ENCODE measurements around the gene ADCY6. TPM values are rescaled to one million over a fixed set of nuclear protein-coding genes. Genes with fewer than 3 reads are reported as not detected.
A peak's percentile ranks its signal among the peaks of the same experiment; 100 is the strongest.

Gene ADCY6
- total and polyA plus RNA-seq, 2 donors (not counting 3 experiments of a cell fraction or from before 2014, with no cell fraction given): 37.0 to 46.2 TPM

GRCh38 chr12:48818831-48819590, 30.1 kb upstream of the ADCY6 start:
- Histone ChIP-seq H3K79me2 (ENCODE audit: control insufficient read depth, insufficient read depth, low read length) (no peaks in the 10 kb centered on the region), H3K9ac (replicated peaks; ENCODE audit: extremely low read depth, insufficient read depth, low read length) (peak overlapping the region; percentile 32), H3K4me2 (ENCODE audit: insufficient read depth, low read length) (peak overlapping the region; percentile 43), H4K20me1 (replicated peaks; ENCODE audit: control insufficient read depth, extremely low read depth, insufficient read depth, low read length) (no peaks in the 10 kb centered on the region), H3K4me3 (replicated peaks in 1 of 3; ENCODE audit: insufficient read depth in 1 of 3, low read depth in 1 of 3, low read length in 3 of 3) (peak overlapping the region; percentile 49 to 77 (median 58)), H3K27me3 (ENCODE audit: control insufficient read depth in 2 of 2, insufficient read depth in 2 of 2, low read length in 2 of 2) (no peaks in the 10 kb centered on the region), H3K4me1 (ENCODE audit: control insufficient read depth, extremely low read depth, insufficient read depth, low read length) (peaks cover 16% of the 10 kb centered on the region), H3K27ac (ENCODE audit: insufficient read depth, low read depth, low read length) (no peak overlapping the region), H3K36me3 (ENCODE audit: control insufficient read depth in 2 of 2, extremely low read depth in 1 of 2, insufficient read depth in 2 of 2, low read length in 2 of 2) (peaks cover 0 to 7% of the 10 kb centered on the region in 2 experiments), H3K9me3 (replicated peaks; ENCODE audit: control insufficient read depth, insufficient read depth, low read length) (no peaks in the 10 kb centered on the region), H2AFZ (ENCODE audit: low read depth, low read length) (peak overlapping the region; percentile 34), H3K9me1 (replicated peaks; ENCODE audit: control insufficient read depth, extremely low read depth, insufficient read depth, low read length) (no peaks in the 10 kb centered on the region)
- FAIRE-seq (peak; percentile 24), DNase-seq (ENCODE audit: low read depth, low spot score) (peak; percentile 54)
- dilution Hi-C loops (cut with MboI; ENCODE audit: extremely low pct_ligation_motif_present, low sequenced_read_pairs): no loop called here
- ChIA-PET CTCF (interaction anchor here (0.8 to 1.4 kb wide), 2 partner anchors 18 to 34 kb away, joined by 3 read pairs; no protein-coding TSS in a partner anchor), POLR2A (no interaction called here)
- TSS peak; percentile 3 for BruUV-seq (replicated peaks)
- intact Hi-C loops (cut with micrococcal nuclease): no loop called here
- no peak for TF ChIP-seq MYC (IDR thresholded peaks at IDR 0.05; ENCODE audit: low read depth, low read length)
- TF ChIP-seq, protein P1, sequence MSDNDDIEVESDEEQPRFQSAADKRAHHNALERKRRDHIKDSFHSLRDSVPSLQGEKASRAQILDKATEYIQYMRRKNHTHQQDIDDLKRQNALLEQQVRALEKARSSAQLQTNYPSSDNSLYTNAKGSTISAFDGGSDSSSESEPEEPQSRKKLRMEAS (IDR thresholded peaks at IDR 0.05; ENCODE audit: insufficient read depth, insufficient read length): no peak
- no peak for TF ChIP-seq FOS (IDR thresholded peaks at IDR 0.05; ENCODE audit: borderline replicate concordance, insufficient read depth, low read length)
- TF ChIP-seq POLR2AphosphoS5 (IDR thresholded peaks at IDR 0.05; ENCODE audit: insufficient read depth, low read depth, low read length): no peak
- no peak for TF ChIP-seq EZH2 (IDR thresholded peaks at IDR 0.05; ENCODE audit: borderline replicate concordance, low read depth, low read length, severe bottlenecking)
- no peak for TF ChIP-seq GATA2 (IDR thresholded peaks at IDR 0.05; ENCODE audit: insufficient read depth, insufficient read length, low read depth, low read length)
- TF ChIP-seq, protein P2, sequence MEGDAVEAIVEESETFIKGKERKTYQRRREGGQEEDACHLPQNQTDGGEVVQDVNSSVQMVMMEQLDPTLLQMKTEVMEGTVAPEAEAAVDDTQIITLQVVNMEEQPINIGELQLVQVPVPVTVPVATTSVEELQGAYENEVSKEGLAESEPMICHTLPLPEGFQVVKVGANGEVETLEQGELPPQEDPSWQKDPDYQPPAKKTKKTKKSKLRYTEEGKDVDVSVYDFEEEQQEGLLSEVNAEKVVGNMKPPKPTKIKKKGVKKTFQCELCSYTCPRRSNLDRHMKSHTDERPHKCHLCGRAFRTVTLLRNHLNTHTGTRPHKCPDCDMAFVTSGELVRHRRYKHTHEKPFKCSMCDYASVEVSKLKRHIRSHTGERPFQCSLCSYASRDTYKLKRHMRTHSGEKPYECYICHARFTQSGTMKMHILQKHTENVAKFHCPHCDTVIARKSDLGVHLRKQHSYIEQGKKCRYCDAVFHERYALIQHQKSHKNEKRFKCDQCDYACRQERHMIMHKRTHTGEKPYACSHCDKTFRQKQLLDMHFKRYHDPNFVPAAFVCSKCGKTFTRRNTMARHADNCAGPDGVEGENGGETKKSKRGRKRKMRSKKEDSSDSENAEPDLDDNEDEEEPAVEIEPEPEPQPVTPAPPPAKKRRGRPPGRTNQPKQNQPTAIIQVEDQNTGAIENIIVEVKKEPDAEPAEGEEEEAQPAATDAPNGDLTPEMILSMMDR (IDR thresholded peaks at IDR 0.05; ENCODE audit: extremely low read depth in 1 of 2, insufficient read depth in 1 of 2, low read depth in 1 of 2, low read length in 2 of 2): peak in 1 of 2 donors; percentile 51
- TF ChIP-seq POLR2A (IDR thresholded peaks at IDR 0.05; ENCODE audit: low read depth, low read length): no peak
